GM19395 (cell line): ENCODE data around the gene PAPSS2.
"Not testable (repeated sequence)": the region's sequence is repeated elsewhere in the genome, so short reads cannot be mapped to it uniquely, and the experiment has no call there.

Experiments used
- ATAC-seq: cut with Tn5 transposase; IDR thresholded peaks from one replicate; pipeline ENCODE4 v1.9.1; 2021; ENCODE audit warnings: mild to moderate bottlenecking, moderate library complexity; ENCODE audit not compliant: unreplicated experiment

Gene PAPSS2

GRCh38 chr10:87642486-87642885 is 17.2 kb upstream of the PAPSS2 start:
- no peak for ATAC-seq

GRCh38 chr10:87642988-87643387 is 16.7 kb upstream of the PAPSS2 start:
- ATAC-seq = no peak

- no peak for ATAC-seq
Measured at GRCh38 chr10:87643920-87644319, 15.8 kb upstream of the PAPSS2 start.

GRCh38 chr10:87644500-87644899 is 15.2 kb upstream of the PAPSS2 start:
- ATAC-seq = not testable (repeated sequence)

- no peak for ATAC-seq
Measured at GRCh38 chr10:87646192-87646909, 13.3 kb upstream of the PAPSS2 start.

- no peak for ATAC-seq
Measured at GRCh38 chr10:87646935-87647334, 12.7 kb upstream of the PAPSS2 start.

- no peak for ATAC-seq
Measured at GRCh38 chr10:87650838-87651589, 8.7 kb upstream of the PAPSS2 start.

GRCh38 chr10:87651801-87652200 is 7.9 kb upstream of the PAPSS2 start:
- no peak for ATAC-seq

GRCh38 chr10:87652261-87652660 is 7.4 kb upstream of the PAPSS2 start:
- ATAC-seq = no peak

GRCh38 chr10:87654212-87654611 is 5.5 kb upstream of the PAPSS2 start:
- ATAC-seq = no peak

GRCh38 chr10:87656431-87657072 is 3.1 kb upstream of the PAPSS2 start:
- no peak for ATAC-seq

- no peak for ATAC-seq
Measured at GRCh38 chr10:87657371-87657770, 2.3 kb upstream of the PAPSS2 start.

GRCh38 chr10:87658321-87658795 is 1.3 kb upstream of the PAPSS2 start:
- no peak for ATAC-seq

- no peak for ATAC-seq
Measured at GRCh38 chr10:87658858-87659555, 671 bp upstream of the PAPSS2 start.

GRCh38 chr10:87660484-87661133 is 931 bp downstream of the PAPSS2 start:
- no peak for ATAC-seq

GRCh38 chr10:87661861-87662785 is 2.4 kb downstream of the PAPSS2 start:
- ATAC-seq = no peak

- no peak for ATAC-seq
Measured at GRCh38 chr10:87664276-87664701, 4.6 kb downstream of the PAPSS2 start.

GRCh38 chr10:87667493-87667892 is 7.8 kb downstream of the PAPSS2 start:
- no peak for ATAC-seq

GRCh38 chr10:87668324-87669074 is 8.8 kb downstream of the PAPSS2 start:
- ATAC-seq = no peak
